Measurements from ENCODE around the gene DTWD2. TPM values are rescaled to one million over a fixed set of nuclear protein-coding genes. Genes with fewer than 3 reads are reported as not detected.

Gene DTWD2
- total RNA-seq, 4 donors from 2014 or later, result 7.1 to 10.5 (median 9.1) TPM

DNA sequence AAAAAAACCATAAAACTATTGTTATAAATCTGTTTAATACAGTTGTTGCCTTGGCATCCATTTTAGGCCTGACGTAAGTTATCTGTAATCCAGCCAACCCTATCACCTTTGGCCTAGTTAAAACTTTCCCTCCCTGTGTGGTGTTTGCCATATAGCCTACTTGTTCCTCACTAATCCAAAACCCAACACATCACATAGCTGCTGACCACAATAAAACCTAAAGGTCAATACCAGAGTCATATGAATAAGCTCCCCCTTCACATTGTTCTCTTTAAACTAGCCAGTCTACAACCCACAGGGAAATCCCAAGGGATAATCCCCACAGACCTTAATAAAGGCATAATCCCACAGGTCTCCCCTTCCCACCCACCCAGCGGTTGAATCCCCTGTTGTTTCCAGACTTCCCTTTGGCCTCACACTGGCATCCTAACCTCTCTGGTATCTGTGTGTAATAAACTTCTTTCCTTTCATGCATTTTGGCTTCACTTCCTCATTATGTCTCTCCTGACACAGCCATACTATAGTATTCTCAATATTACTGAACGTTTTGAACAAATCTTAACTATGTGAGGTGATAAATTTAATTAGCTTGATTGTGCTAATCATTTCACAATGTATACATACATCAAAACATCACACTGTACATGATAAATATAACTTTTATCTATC lies 50.8 kb downstream of the DTWD2 start:
- Histone ChIP-seq H3K4me3 (no peak overlapping the region), H3K27ac (replicated peaks in 1 of 4) (no peak overlapping the region), H3K36me3 (no peaks in the 10 kb centered on the region), H3K9me3 (no peaks in the 10 kb centered on the region), H3K4me1 (no peaks in the 10 kb centered on the region), H3K27me3 (no peaks in the 10 kb centered on the region)
- DNase-seq (ENCODE audit: extremely low spot score), result no peak
- TF ChIP-seq POLR2A (IDR thresholded peaks at IDR 0.05; ENCODE audit: low read depth) (no peak), EP300 (IDR thresholded peaks at IDR 0.05) (no peak), POLR2AphosphoS5 (IDR thresholded peaks at IDR 0.05) (no peak)
- TF ChIP-seq, protein P1, sequence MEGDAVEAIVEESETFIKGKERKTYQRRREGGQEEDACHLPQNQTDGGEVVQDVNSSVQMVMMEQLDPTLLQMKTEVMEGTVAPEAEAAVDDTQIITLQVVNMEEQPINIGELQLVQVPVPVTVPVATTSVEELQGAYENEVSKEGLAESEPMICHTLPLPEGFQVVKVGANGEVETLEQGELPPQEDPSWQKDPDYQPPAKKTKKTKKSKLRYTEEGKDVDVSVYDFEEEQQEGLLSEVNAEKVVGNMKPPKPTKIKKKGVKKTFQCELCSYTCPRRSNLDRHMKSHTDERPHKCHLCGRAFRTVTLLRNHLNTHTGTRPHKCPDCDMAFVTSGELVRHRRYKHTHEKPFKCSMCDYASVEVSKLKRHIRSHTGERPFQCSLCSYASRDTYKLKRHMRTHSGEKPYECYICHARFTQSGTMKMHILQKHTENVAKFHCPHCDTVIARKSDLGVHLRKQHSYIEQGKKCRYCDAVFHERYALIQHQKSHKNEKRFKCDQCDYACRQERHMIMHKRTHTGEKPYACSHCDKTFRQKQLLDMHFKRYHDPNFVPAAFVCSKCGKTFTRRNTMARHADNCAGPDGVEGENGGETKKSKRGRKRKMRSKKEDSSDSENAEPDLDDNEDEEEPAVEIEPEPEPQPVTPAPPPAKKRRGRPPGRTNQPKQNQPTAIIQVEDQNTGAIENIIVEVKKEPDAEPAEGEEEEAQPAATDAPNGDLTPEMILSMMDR (IDR thresholded peaks at IDR 0.05), result no peak
- intact Hi-C loops (cut with DNase I), result no loop called here
- 88% methylated on average over 3 of the region's 3 CpGs for WGBS

DNA sequence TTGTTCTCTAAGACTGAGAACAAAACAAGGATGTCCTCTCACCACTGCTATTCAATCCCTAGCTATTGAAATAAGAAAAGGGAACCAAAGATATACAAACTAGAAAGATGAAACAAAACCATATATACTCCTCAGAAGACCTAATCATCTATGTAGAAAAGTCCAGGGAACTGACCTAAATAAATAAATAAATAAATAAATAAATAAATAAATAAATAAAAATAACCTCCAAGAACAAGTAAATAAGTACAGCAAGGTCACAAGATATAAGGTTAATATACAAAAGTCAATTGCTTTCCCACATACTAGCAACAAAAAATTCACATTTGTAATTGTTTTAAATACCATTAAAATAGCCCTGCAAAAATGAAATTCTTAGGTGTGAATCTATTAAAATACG lies 54.6 kb downstream of the DTWD2 start:
- no peaks in the 10 kb centered on the region for H3K4me1 ChIP-seq
- no peak overlapping the region for H3K27ac ChIP-seq (replicated peaks in 1 of 4)
- 88% methylated on average over 1 of the region's 1 CpG for WGBS
- H3K27me3 ChIP-seq, result no peaks in the 10 kb centered on the region
- DNase-seq (ENCODE audit: extremely low spot score), result no peak
- H3K36me3 ChIP-seq, result no peaks in the 10 kb centered on the region
- TF ChIP-seq POLR2AphosphoS5 (IDR thresholded peaks at IDR 0.05) (no peak), POLR2A (IDR thresholded peaks at IDR 0.05; ENCODE audit: low read depth) (no peak), EP300 (IDR thresholded peaks at IDR 0.05) (no peak)
- TF ChIP-seq, protein P1 (IDR thresholded peaks at IDR 0.05), result no peak
- no peaks in the 10 kb centered on the region for H3K9me3 ChIP-seq
- intact Hi-C loops (cut with DNase I), result no loop called here
- no peak overlapping the region for H3K4me3 ChIP-seq

DNA sequence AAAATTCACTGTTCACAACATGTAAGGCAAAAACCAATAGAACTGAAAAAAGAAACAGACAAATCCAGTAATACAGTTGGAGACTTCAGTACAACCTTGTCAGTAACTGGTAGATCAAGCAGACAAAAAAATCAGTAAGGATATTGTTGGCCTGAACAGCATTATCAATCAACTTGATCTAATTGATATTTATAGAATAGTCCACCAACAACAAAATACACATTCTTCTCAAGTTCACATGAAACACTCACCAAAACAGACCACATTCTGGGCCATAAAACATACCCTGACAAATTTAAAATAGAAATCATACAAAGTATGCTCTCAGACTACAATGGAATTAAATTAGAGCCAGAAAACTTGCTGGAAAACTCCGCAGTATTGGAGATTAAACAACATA lies 56.8 kb downstream of the DTWD2 start:
- H3K27ac ChIP-seq (replicated peaks in 1 of 4), result no peak overlapping the region
- DNase-seq (ENCODE audit: extremely low spot score), result no peak
- H3K9me3 ChIP-seq, result no peaks in the 10 kb centered on the region
- no peaks in the 10 kb centered on the region for H3K27me3 ChIP-seq
- no peak for TF ChIP-seq EP300 (IDR thresholded peaks at IDR 0.05)
- no peak for TF ChIP-seq POLR2A (IDR thresholded peaks at IDR 0.05; ENCODE audit: low read depth)
- TF ChIP-seq, protein P1 (IDR thresholded peaks at IDR 0.05), result no peak
- no peak for TF ChIP-seq POLR2AphosphoS5 (IDR thresholded peaks at IDR 0.05)
- intact Hi-C loops (cut with DNase I), result no loop called here
- no peak overlapping the region for H3K4me3 ChIP-seq
- no peaks in the 10 kb centered on the region for H3K4me1 ChIP-seq
- H3K36me3 ChIP-seq, result no peaks in the 10 kb centered on the region
- 81% methylated on average over 1 of the region's 1 CpG for WGBS

DNA sequence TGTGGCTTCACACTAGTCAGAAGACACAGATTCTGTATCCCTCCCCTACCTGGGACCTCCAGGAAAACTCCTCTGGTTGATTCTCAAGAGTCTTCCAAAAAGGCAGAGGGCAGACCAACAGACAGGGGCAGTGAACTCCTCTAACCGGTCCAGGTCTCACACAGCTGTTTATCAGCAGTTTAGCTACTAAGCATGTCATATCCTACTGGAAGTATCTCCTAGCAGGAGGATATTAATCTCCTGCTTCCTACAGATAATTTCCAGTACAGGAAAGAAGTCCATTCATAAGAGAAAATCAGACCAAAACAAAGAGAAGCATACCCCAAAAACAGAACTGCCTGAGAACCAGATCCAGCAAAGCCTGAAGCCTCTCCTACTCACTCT lies 64.3 kb downstream of the DTWD2 start:
- WGBS, result 24% methylated on average over 1 of the region's 1 CpG
- TF ChIP-seq, protein P1 (IDR thresholded peaks at IDR 0.05), result no peak
- TF ChIP-seq POLR2AphosphoS5 (IDR thresholded peaks at IDR 0.05) (no peak), POLR2A (IDR thresholded peaks at IDR 0.05; ENCODE audit: low read depth) (no peak), EP300 (IDR thresholded peaks at IDR 0.05) (no peak)
- Histone ChIP-seq H3K4me1 (peaks cover 0 to 16% (median 7%) of the 10 kb centered on the region in 4 donors), H3K9me3 (no peaks in the 10 kb centered on the region), H3K4me3 (no peak overlapping the region), H3K27ac (replicated peaks in 1 of 4) (no peak overlapping the region), H3K27me3 (no peaks in the 10 kb centered on the region), H3K36me3 (peaks cover 0 to 5% (median 0%) of the 10 kb centered on the region in 4 donors)
- intact Hi-C loops (cut with DNase I), result no loop called here
- DNase-seq (ENCODE audit: extremely low spot score), result no peak

All from esophagus muscularis mucosa (tissue), 4 donors.